Colonic mucosa (tissue), 4 donors: ENCODE results near the gene DGKI. TPM values are rescaled to one million over a fixed set of nuclear protein-coding genes. Genes with fewer than 3 reads are reported as not detected.

Experiments
- DNase-seq: peaks from one replicate; pipeline ENCODE4 v3.0.0-alpha.2; 2020
- H3K27ac ChIP-seq: fragments of 200-600 bp; one replicate; pipeline ENCODE4 v1.8.0; 2021
- H3K27me3 ChIP-seq: fragments of 200-600 bp; one replicate; pipeline ENCODE4 v1.8.0; 2021
- H3K36me3 ChIP-seq: fragments of 200-600 bp; one replicate; pipeline ENCODE4 v1.8.0; 2021
- H3K4me1 ChIP-seq: fragments of 200-600 bp; one replicate; pipeline ENCODE4 v1.8.0; 2021; ENCODE audit warnings: mild to moderate bottlenecking
- H3K4me3 ChIP-seq: fragments of 200-600 bp; one replicate; pipeline ENCODE4 v1.8.0; 2021
- H3K9ac ChIP-seq, 2 donors: one replicate each; pipeline ENCODE4 v1.7.0; 2013; ENCODE audit warnings: control low read depth in 2 of 2, low read depth in 2 of 2, low read length in 2 of 2
- H3K9me3 ChIP-seq: fragments of 200-600 bp; one replicate; pipeline ENCODE4 v1.8.0; 2021
- intact Hi-C: fragments of 100-400 bp; cut with DNase I; formaldehyde crosslinking; loops from one replicate; pipeline ENCODE4 v1.14.1; 2022
- total RNA-seq, 2 donors: library from RNA; stranded (reverse); fragmentation: NEBNext Ultra II Directional in 1 of 2; extraction: Animal tissue kit (Norgen Biotek cat#: 25700) in 1 of 2; gene quantifications; one replicate each; pipeline ENCODE4 v1.2.1, GENCODE V29; 2021
- TF ChIP-seq, protein P1 (sequence below): fragments of 200-600 bp; IDR thresholded peaks from one replicate; pipeline ENCODE4 v1.8.0; 2022; ENCODE audit warnings: antibody characterized with exemption, mild to moderate bottlenecking
- donor health status: healthy.
- donor health status: DM: no; HTN: no; CAD: no.
- donor health status: DM: no; HTN: no; CAD: no.

DGKI gene
- total RNA-seq, 2 donors from 2014 or later, result 0.35 to 0.67 TPM

DNA sequence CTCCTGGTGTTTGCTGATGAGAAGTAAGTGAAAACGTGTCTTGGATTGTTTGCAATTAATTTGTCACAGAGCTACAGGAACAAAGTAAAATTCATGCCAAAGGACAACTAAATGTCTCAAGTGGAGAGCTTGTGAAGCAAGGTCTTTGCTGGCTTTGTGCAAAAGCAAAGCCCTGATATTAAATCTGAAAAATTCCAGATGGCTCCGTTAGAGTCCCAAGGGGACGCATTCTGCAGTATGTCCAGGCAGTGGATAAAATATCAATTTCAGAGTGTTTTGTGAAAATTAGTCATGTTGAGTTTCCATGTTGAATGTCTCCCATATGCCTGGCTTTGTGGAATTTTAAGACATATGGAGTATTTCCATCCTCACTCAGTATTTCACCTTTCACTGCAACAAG lies 400.7 kb downstream of the DGKI start:
- intact Hi-C loops, result no loop called here
- no peak overlapping the region for H3K9ac ChIP-seq
- DNase-seq, result no peak
- H3K9me3 ChIP-seq, result no peaks in the 10 kb centered on the region
- TF ChIP-seq, protein P1, sequence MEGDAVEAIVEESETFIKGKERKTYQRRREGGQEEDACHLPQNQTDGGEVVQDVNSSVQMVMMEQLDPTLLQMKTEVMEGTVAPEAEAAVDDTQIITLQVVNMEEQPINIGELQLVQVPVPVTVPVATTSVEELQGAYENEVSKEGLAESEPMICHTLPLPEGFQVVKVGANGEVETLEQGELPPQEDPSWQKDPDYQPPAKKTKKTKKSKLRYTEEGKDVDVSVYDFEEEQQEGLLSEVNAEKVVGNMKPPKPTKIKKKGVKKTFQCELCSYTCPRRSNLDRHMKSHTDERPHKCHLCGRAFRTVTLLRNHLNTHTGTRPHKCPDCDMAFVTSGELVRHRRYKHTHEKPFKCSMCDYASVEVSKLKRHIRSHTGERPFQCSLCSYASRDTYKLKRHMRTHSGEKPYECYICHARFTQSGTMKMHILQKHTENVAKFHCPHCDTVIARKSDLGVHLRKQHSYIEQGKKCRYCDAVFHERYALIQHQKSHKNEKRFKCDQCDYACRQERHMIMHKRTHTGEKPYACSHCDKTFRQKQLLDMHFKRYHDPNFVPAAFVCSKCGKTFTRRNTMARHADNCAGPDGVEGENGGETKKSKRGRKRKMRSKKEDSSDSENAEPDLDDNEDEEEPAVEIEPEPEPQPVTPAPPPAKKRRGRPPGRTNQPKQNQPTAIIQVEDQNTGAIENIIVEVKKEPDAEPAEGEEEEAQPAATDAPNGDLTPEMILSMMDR, result no peak
- no peaks in the 10 kb centered on the region for H3K36me3 ChIP-seq
- no peaks in the 10 kb centered on the region for H3K27me3 ChIP-seq
- no peaks in the 10 kb centered on the region for H3K4me1 ChIP-seq
- no peak overlapping the region for H3K27ac ChIP-seq
- H3K4me3 ChIP-seq, result no peak overlapping the region

DNA sequence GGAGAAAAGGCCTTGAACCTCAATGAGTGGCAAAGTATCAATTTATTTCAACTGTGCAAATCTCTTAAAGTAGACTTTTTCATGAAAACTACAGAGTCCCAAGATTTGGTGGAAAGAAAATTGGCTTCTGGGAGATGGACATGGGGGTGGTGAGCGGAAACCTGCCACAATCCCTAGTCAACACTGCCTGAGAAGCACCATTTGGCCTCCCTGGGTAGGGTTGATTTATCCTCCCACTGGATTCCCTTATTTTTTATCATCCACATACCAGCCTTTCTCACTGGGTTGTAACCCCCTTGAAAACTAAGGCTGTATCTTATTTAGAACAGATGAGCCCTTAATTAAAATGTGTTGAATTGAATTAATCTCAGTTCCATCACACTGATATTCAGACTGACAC lies 401.5 kb downstream of the DGKI start:
- no peaks in the 10 kb centered on the region for H3K27me3 ChIP-seq
- H3K4me3 ChIP-seq, result no peak overlapping the region

DNA sequence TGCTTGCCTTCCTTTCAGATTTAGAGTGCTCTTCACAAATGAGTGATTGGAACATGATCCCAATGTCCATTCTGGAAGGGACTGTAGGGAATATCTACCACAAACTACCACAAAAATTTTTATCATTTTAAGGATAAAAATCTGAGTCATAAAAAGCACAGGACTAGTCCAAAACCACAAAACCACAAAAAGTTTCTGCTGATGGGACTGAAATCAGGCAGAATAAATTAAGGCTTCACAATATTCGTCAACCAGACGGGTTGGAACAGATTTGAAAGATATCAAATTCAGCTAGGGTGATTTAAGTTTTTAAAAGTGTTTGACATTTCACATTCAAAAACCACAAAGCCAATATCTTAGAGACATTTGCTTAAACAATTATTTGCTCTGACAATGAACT lies 403.2 kb downstream of the DGKI start:
- Histone ChIP-seq H3K36me3 (no peaks in the 10 kb centered on the region), H3K27me3 (no peaks in the 10 kb centered on the region), H3K4me3 (no peak overlapping the region), H3K27ac (no peak overlapping the region), H3K9me3 (no peaks in the 10 kb centered on the region), H3K4me1 (no peaks in the 10 kb centered on the region), H3K9ac (no peak overlapping the region)
- TF ChIP-seq, protein P1, result no peak
- DNase-seq, result no peak
- intact Hi-C loops, result no loop called here

More for the DNA sequence above, 401.5 kb downstream of the DGKI start:
- no peaks in the 10 kb centered on the region for H3K36me3 ChIP-seq
- TF ChIP-seq, protein P1, result no peak
- H3K9ac ChIP-seq, result no peak overlapping the region
- no peaks in the 10 kb centered on the region for H3K4me1 ChIP-seq
- H3K27ac ChIP-seq, result no peak overlapping the region
- intact Hi-C loops, result no loop called here
- no peak for DNase-seq
- no peaks in the 10 kb centered on the region for H3K9me3 ChIP-seq

DNA sequence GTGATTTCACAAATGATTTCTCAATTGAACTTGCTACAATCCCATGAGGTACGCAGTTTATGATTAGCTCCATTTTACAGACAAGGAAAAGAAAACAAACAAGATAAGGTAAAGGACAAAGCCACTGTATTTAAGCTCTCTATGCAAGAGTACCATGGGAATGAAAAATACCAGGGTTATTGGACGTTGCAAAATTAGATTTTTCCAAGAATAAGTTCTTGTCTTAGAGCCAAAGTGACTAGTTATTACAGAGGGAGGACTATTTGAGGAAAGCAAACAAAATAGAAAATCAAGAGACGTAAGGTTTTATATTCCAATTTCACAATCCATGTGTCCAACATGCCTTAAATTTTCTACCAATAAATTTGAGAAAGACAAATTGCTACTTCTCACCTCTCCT lies 405.3 kb downstream of the DGKI start:
- TF ChIP-seq, protein P1, result no peak
- no peak for DNase-seq
- Histone ChIP-seq H3K4me1 (no peaks in the 10 kb centered on the region), H3K9ac (no peak overlapping the region), H3K9me3 (no peaks in the 10 kb centered on the region), H3K27ac (no peak overlapping the region), H3K4me3 (no peak overlapping the region), H3K27me3 (no peaks in the 10 kb centered on the region), H3K36me3 (no peaks in the 10 kb centered on the region)
- intact Hi-C loops, result no loop called here

DNA sequence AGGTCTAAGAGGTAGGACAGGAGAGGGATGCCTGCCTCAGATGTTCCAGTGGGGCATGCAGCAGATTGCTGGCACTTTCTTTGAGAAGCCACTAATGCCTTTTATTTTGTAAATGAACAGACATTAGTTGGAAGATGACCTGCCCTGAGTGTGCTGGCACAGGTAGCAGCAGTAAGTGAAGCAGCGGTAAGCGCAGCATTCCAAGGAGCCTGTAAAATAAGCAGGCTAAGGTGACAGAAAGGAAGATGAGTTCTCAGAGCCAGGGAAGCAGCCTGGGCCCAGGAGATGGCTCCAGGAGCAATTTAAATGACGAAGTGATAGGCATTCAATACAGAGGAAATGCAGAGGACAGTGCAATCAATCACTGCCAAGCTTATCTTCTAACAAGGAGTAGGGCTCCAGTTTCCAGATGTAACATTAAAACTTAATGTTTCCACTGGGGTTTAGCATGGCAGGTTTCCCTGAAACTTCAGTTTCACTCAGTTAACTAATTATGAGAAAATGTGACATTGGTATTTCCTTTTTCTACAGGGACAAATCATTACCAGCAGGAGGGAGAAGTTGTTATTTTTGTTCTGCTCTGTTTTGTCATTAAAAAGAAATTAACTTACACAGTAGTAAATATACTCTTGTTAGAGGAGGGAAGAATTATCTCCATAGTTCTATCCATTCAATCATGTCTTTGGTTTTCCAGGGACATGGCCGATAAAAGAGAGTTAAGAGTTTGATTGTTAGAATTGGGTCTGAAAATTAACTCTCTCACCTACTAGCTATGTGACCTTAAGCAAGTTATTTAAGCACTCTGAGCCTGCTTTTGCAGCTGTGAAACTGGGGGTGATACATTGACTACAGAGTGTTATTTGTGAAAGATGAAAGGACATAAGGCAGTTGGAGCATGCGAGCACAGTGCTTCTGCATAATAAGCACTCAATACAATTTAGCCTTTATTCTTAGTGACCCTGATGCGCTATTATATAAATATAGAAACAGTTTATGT lies 406.6 kb downstream of the DGKI start:
- Histone ChIP-seq H3K27ac (no peak overlapping the region), H3K27me3 (no peaks in the 10 kb centered on the region), H3K4me3 (no peak overlapping the region), H3K9ac (no peak overlapping the region), H3K36me3 (no peaks in the 10 kb centered on the region), H3K4me1 (no peaks in the 10 kb centered on the region), H3K9me3 (no peaks in the 10 kb centered on the region)
- TF ChIP-seq, protein P1, result no peak
- intact Hi-C loops, result no loop called here
- no peak for DNase-seq
